GM12865 (cell line): ENCODE results near the gene FOXP4.

Experiments
- DNase-seq: peaks from one replicate; pipeline ENCODE4 v3.0.0; 2010; ENCODE audit warnings: low read depth
- H3K4me3 ChIP-seq: 2 replicates; pipeline ENCODE4 v1.5.1; 2011; ENCODE audit warnings: mild to moderate bottlenecking, low read depth, low read length, control low read depth
- TF ChIP-seq, protein P1 (sequence below): IDR thresholded peaks from 2 replicates; pipeline ENCODE4 v1.5.1; 2011; ENCODE audit warnings: low read length, control low read depth, low read depth, inconsistent platforms; ENCODE audit not compliant: insufficient read depth; ENCODE audit errors: missing control alignments

The FOXP4 gene

DNA sequence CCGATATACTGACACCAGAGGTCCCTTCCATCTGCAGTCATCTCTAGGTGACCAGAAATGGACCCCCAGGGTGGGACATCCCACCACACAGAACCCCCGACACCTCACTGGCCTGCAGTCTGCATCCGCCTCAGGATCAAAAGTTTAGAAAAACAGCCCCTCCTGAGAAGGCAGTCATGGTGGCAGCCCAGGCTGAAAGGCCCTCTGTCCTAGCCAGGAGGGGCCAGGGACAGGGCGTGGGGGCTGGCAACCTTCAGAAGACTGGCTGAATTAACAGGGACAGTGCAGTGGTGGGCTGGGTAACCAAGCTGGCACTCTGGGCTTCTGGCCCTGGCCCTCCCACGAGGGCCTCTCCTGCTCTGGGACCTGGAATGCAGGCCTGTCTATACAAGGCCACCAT is 57.8 kb downstream of the FOXP4 start:
- no peak for DNase-seq
- TF ChIP-seq, protein P1, sequence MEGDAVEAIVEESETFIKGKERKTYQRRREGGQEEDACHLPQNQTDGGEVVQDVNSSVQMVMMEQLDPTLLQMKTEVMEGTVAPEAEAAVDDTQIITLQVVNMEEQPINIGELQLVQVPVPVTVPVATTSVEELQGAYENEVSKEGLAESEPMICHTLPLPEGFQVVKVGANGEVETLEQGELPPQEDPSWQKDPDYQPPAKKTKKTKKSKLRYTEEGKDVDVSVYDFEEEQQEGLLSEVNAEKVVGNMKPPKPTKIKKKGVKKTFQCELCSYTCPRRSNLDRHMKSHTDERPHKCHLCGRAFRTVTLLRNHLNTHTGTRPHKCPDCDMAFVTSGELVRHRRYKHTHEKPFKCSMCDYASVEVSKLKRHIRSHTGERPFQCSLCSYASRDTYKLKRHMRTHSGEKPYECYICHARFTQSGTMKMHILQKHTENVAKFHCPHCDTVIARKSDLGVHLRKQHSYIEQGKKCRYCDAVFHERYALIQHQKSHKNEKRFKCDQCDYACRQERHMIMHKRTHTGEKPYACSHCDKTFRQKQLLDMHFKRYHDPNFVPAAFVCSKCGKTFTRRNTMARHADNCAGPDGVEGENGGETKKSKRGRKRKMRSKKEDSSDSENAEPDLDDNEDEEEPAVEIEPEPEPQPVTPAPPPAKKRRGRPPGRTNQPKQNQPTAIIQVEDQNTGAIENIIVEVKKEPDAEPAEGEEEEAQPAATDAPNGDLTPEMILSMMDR: no peak
- H3K4me3 ChIP-seq: no peak overlapping the region

DNA sequence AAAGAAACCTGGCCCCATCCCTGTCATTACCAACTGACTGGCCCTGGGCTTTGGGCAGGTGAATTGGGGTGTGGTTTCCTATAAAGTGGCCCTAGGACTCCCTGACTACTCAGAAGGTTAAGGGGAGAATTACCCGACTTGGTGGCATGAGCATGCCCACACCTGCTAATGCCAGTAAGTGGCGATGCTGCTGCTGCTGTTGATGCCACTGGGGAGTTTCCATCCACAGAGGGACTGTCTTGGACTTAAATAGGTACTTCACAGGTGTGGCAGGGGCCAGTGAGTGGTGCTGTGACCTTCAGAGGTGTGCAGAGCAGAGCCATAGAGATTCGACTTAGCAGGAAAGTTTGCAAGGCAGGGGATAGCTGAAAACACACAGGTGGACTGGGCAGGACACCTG is 59.5 kb downstream of the FOXP4 start:
- no peak for DNase-seq
- no peak overlapping the region for H3K4me3 ChIP-seq
- TF ChIP-seq, protein P1: no peak

DNA sequence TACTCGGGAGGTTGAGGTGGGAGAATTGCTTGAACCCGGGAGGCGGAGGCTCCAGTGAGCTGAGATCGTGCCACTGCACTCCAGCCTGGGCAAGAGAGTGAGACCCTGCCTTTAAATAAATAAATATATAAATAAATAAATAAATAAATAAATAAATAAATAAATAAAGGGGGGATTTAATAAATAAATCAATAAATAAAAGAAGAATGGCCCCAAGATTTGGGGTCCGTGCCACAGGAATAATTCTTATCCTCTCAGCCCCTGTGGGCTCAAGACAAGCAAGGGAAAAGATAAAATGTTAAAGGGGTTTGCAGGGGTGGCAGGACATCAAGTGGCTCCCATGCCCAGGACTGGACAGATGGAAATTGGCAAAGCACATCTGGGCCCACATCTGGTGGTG is 60.9 kb downstream of the FOXP4 start:
- DNase-seq: no peak
- TF ChIP-seq, protein P1: no peak
- H3K4me3 ChIP-seq: no peak overlapping the region

DNA sequence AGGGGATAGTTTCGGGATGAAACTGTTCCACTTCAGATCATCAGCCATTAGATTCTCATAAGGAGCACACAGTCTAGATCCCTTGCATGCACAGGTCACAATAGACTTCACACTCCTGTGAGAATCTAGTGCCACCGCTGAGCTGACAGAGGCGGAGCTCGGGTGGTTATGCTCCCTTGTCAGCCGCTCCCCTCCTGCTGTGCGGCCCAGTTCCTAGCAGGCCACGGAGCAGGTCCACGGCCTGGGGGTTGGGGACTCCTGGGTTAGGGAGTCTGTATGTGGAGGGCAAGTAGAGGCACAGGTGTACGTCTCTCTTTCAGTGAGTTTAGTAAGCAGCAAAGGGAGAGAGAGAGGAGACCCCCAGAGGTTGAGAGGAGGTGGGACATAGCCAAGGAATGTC is 61.6 kb downstream of the FOXP4 start:
- H3K4me3 ChIP-seq: no peak overlapping the region
- TF ChIP-seq, protein P1: no peak
- no peak for DNase-seq

DNA sequence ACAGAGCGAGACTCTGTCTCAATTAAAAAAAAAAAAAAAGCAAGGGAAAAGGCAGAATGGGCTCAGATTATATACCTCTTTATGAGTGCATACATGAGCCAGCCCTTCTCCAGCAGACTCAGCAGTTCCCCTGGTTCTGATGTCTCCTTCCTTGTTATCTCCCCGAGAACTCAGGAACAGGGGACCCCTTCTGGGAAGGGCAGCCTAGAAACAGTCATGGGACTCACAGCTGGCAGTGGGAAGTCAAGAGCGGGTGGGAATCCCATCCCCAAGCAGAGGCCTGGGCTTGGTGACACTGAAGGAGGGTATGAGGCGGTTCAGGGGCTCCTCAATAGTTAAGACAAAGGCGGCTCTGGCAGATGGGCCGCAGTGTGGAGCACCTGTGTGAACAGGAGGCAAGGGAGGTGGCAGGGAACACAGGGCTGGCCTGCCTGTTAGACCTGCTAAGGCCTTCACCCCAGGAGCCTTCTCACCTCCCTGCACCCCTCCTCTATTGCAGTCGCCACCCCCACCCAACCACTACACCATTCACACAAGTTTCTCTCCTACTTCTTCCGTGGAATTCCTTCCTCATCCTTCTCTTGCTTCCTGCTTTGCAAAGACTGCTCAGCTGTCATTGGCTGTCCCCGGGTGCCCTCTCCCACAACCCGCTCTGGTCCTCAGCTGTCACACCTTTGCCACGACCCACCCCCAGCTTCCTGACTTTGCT is 62.4 kb downstream of the FOXP4 start:
- TF ChIP-seq, protein P1: no peak
- DNase-seq: no peak
- no peak overlapping the region for H3K4me3 ChIP-seq

DNA sequence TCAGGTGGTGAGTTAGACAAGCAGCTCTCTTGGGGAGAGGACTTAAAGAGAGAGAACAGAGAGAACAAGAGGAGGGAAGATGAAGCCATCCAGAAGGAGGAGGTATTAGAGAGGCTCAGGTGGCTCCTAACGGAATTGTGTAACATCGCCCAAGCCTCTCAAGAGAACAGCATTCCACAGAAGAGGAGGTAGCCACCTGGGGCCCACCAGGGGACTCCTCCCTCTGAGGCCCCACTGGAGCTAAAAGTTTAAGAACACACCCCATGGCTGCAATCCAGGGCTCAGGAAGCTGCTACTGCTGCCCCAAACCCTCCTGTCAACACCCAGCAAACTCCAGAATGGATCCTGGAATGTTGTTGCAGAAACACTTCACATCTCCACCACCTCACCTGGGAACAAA is 68.5 kb downstream of the FOXP4 start:
- H3K4me3 ChIP-seq: no peak overlapping the region
- TF ChIP-seq, protein P1: no peak
- DNase-seq: no peak

DNA sequence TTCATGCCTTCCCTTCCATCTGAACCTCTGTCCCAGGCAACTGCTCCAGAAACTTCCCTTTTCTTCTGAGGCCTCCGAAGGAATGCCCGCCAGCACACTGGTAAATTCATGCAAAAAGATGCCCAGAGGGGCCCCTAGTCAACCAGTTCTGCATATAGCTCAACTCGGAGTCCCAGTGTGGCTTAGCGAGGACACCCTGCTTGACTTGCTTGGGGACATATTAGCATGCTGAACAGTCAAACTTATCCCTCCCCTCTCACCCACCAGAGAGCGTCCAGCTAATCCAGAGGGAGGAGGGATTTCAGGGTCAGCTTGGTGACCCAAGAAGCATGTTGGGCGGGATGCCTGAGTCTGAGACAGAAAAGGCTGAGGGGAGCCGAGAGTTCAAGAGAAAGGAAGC is 69.1 kb downstream of the FOXP4 start:
- no peak for DNase-seq
- TF ChIP-seq, protein P1: no peak

More for the DNA sequence above, 69.1 kb downstream of the FOXP4 start:
- no peak overlapping the region for H3K4me3 ChIP-seq
